ENCODE results near the gene MYH7. TPM values are rescaled to one million over a fixed set of nuclear protein-coding genes. Genes with fewer than 3 reads are reported as not detected.

Gene MYH7
- total RNA-seq, result not detected

- no peaks in the 10 kb centered on the region for H3K4me1 Mint-ChIP-seq (ENCODE audit: low read depth)
- H3K4me3 Mint-ChIP-seq, result no peak within 1 kb of the TSS
- intact Hi-C loops (cut with micrococcal nuclease), result no loop called here
- CTCF ChIA-PET, result interaction anchor here (0.8 to 1.4 kb wide), 2 partner anchors 93 to 127 kb away, joined by 3 to 4 read pairs; no protein-coding TSS in a partner anchor
- no peaks in the 10 kb centered on the region for H3K36me3 Mint-ChIP-seq (ENCODE audit: low read depth)
- no peak for DNase-seq
- H3K27ac Mint-ChIP-seq, result no peak within 1 kb of the TSS
- H3K27me3 Mint-ChIP-seq (ENCODE audit: low read depth), result no peaks in the 10 kb centered on the region
- H3K9me3 Mint-ChIP-seq, result no peaks in the 10 kb centered on the region
These were observed at the start of gene MYH7 for GRCh38 chr14:23435543-23436326. MYH7 (minus strand) TSS chr14:23435660; CDS start chr14:23433732, 1,928 bp downstream.

GRCh38 chr14:23483236-23483854 lies 47.9 kb upstream of the MYH7 start:
- Mint-ChIP-seq H3K4me3 (no peak overlapping the region), H3K36me3 (ENCODE audit: low read depth) (peaks cover 13% of the 10 kb centered on the region), H3K27ac (no peak overlapping the region), H3K27me3 (ENCODE audit: low read depth) (no peaks in the 10 kb centered on the region), H3K9me3 (no peaks in the 10 kb centered on the region), H3K4me1 (ENCODE audit: low read depth) (peaks cover 1% of the 10 kb centered on the region)
- CTCF ChIA-PET, result interaction anchor here (0.9 to 9.8 kb wide), 3 partner anchors 60 to 77 kb away, joined by 3 to 209 read pairs (median 27); partner anchors contain the start of gene THTPA
- intact Hi-C loops (cut with micrococcal nuclease), result no loop called here
- DNase-seq, result peak; percentile 17

GRCh38 chr14:23482823-23483148 lies 47.3 kb upstream of the MYH7 start:
- no peak for DNase-seq
- Mint-ChIP-seq H3K27ac (no peak overlapping the region), H3K4me1 (ENCODE audit: low read depth) (peaks cover 4% of the 10 kb centered on the region), H3K27me3 (ENCODE audit: low read depth) (no peaks in the 10 kb centered on the region), H3K9me3 (no peaks in the 10 kb centered on the region), H3K4me3 (no peak overlapping the region), H3K36me3 (ENCODE audit: low read depth) (peaks cover 16% of the 10 kb centered on the region)
- intact Hi-C loops (cut with micrococcal nuclease), result no loop called here
- CTCF ChIA-PET, result interaction anchor here (0.9 to 9.8 kb wide), 2 partner anchors 60 to 78 kb away, joined by 3 to 209 read pairs; partner anchors contain the start of gene THTPA

- Mint-ChIP-seq H3K4me1 (ENCODE audit: low read depth) (peaks cover 7% of the 10 kb centered on the region), H3K27me3 (ENCODE audit: low read depth) (no peaks in the 10 kb centered on the region), H3K4me3 (no peak overlapping the region), H3K36me3 (ENCODE audit: low read depth) (peaks cover 21% of the 10 kb centered on the region), H3K27ac (no peak overlapping the region), H3K9me3 (no peaks in the 10 kb centered on the region)
- no peak for DNase-seq
- intact Hi-C loops (cut with micrococcal nuclease), result no loop called here
- CTCF ChIA-PET, result interaction anchor here (0.9 to 9.8 kb wide), 2 partner anchors 61 to 78 kb away, joined by 3 to 209 read pairs; partner anchors contain the start of gene THTPA
These were observed 46.7 kb upstream of the MYH7 start for GRCh38 chr14:23481979-23482822.

GRCh38 chr14:23481362-23481970 lies 46.0 kb upstream of the MYH7 start:
- no peak for DNase-seq
- Mint-ChIP-seq H3K27ac (no peak overlapping the region), H3K27me3 (ENCODE audit: low read depth) (no peaks in the 10 kb centered on the region), H3K36me3 (ENCODE audit: low read depth) (peaks cover 26% of the 10 kb centered on the region), H3K4me1 (ENCODE audit: low read depth) (peaks cover 7% of the 10 kb centered on the region), H3K9me3 (no peaks in the 10 kb centered on the region), H3K4me3 (no peak overlapping the region)
- intact Hi-C loops (cut with micrococcal nuclease), result no loop called here
- CTCF ChIA-PET, result interaction anchor here (9.8 kb wide), 1 partner anchor 79 kb away, joined by 209 read pairs; the partner anchor contains the start of gene THTPA

GRCh38 chr14:23478109-23478759 lies 42.8 kb upstream of the MYH7 start:
- CTCF ChIA-PET, result interaction anchor here (0.6 to 9.8 kb wide), 16 partner anchors 11 to 410 kb away, joined by 3 to 209 read pairs (median 3); partner anchors contain the start of gene THTPA
- Mint-ChIP-seq H3K27ac (no peak overlapping the region), H3K4me3 (no peak overlapping the region), H3K4me1 (ENCODE audit: low read depth) (peaks cover 7% of the 10 kb centered on the region), H3K36me3 (ENCODE audit: low read depth) (peaks cover 31% of the 10 kb centered on the region), H3K9me3 (no peaks in the 10 kb centered on the region), H3K27me3 (ENCODE audit: low read depth) (no peaks in the 10 kb centered on the region)
- intact Hi-C loops (cut with micrococcal nuclease), result loop anchor here (1.0 kb wide), 2 partner anchors 61 to 84 kb away; no protein-coding TSS in a partner anchor
- peak; percentile 80 for DNase-seq

GRCh38 chr14:23470947-23471346 lies 35.5 kb upstream of the MYH7 start:
- intact Hi-C loops (cut with micrococcal nuclease), result no loop called here
- H3K4me1 Mint-ChIP-seq (ENCODE audit: low read depth), result peaks cover 11% of the 10 kb centered on the region
- no peak overlapping the region for H3K27ac Mint-ChIP-seq
- no peak overlapping the region for H3K4me3 Mint-ChIP-seq
- H3K36me3 Mint-ChIP-seq (ENCODE audit: low read depth), result peaks cover 12% of the 10 kb centered on the region
- H3K9me3 Mint-ChIP-seq, result no peaks in the 10 kb centered on the region
- H3K27me3 Mint-ChIP-seq (ENCODE audit: low read depth), result no peaks in the 10 kb centered on the region
- CTCF ChIA-PET, result interaction anchor here (0.7 kb wide), 1 partner anchor 98 kb away, joined by 5 read pairs; no protein-coding TSS in a partner anchor
- no peak for DNase-seq

- Mint-ChIP-seq H3K4me1 (ENCODE audit: low read depth) (peaks cover 11% of the 10 kb centered on the region), H3K4me3 (no peak overlapping the region), H3K36me3 (ENCODE audit: low read depth) (peaks cover 8% of the 10 kb centered on the region), H3K27me3 (ENCODE audit: low read depth) (no peaks in the 10 kb centered on the region), H3K9me3 (no peaks in the 10 kb centered on the region), H3K27ac (no peak overlapping the region)
- DNase-seq, result no peak
- CTCF ChIA-PET, result no interaction called here
- intact Hi-C loops (cut with micrococcal nuclease), result loop anchor here (1.0 to 10.0 kb wide), 11 partner anchors 81 to 972 kb away; partner anchors contain the start of genes ACIN1, AP1G2, C14orf119 and HOMEZ
These were observed 34.5 kb upstream of the MYH7 start for GRCh38 chr14:23469906-23470403.

GRCh38 chr14:23469127-23469905 lies 33.9 kb upstream of the MYH7 start, which contains the start of gene NGDN:
NGDN (plus strand) TSS chr14:23469703; CDS start chr14:23469716, 13 bp downstream.
- intact Hi-C loops (cut with micrococcal nuclease), result loop anchor here (1.0 to 10.0 kb wide), 11 partner anchors 82 to 973 kb away; partner anchors contain the start of genes ACIN1, AP1G2, C14orf119 and HOMEZ
- Mint-ChIP-seq H3K36me3 (ENCODE audit: low read depth) (peaks cover 8% of the 10 kb centered on the region), H3K27ac (no peak within 1 kb of the TSS), H3K4me1 (ENCODE audit: low read depth) (peaks cover 11% of the 10 kb centered on the region), H3K27me3 (ENCODE audit: low read depth) (no peaks in the 10 kb centered on the region), H3K9me3 (no peaks in the 10 kb centered on the region), H3K4me3 (no peak within 1 kb of the TSS)
- DNase-seq, result peak; percentile 96
- CTCF ChIA-PET, result interaction anchor here (1.0 kb wide), 1 partner anchor 92 kb away, joined by 4 read pairs; no protein-coding TSS in a partner anchor

- Mint-ChIP-seq H3K9me3 (no peaks in the 10 kb centered on the region), H3K36me3 (ENCODE audit: low read depth) (peaks cover 8% of the 10 kb centered on the region), H3K27ac (no peak overlapping the region), H3K4me3 (no peak overlapping the region), H3K27me3 (ENCODE audit: low read depth) (no peaks in the 10 kb centered on the region), H3K4me1 (ENCODE audit: low read depth) (peaks cover 11% of the 10 kb centered on the region)
- intact Hi-C loops (cut with micrococcal nuclease), result loop anchor here (1.0 to 10.0 kb wide), 11 partner anchors 83 to 974 kb away; partner anchors contain the start of genes ACIN1, AP1G2, C14orf119 and HOMEZ
- CTCF ChIA-PET, result interaction anchor here (0.7 to 1.1 kb wide), 6 partner anchors 20 to 1250 kb away, joined by 3 to 5 read pairs (median 3); no protein-coding TSS in a partner anchor
- no peak for DNase-seq
These were observed 33.3 kb upstream of the MYH7 start for GRCh38 chr14:23468704-23469126.
